ENCODE results near the gene THBS4.

- no peak for TF ChIP-seq POLR2A (IDR thresholded peaks at IDR 0.05)
- TF ChIP-seq CTCF (IDR thresholded peaks at IDR 0.05), result no peak
Measured at GRCh38 chr5:79990205-79990597, 44.9 kb upstream of the THBS4 start.

Measured in Peyer's patch (tissue), 4 donors.